Right kidney (tissue), 1 donor: ENCODE measurements around the gene DMRTC2.

Source experiments
- DNase-seq: peaks from one replicate; pipeline ENCODE4 v3.0.0-alpha.2; 2016

The DMRTC2 gene

DNA sequence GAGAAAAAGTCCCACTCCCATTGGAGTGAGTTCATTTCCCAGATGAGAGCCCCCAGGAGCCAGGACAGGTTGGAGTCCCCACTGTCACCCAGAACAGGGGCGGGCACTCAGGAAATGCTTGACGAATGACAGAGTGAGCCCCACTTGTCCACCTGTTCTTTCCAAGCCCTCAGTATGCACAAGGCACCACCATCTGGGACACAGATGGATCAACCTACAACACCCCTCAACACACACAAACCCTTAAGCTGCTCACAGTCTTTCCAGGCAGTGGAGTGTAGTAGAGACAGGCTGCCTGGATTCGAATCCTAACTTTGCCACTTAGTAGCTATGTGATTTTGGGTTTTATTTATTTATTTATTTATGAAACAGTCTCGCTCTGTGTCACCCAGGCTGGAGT lies 46.1 kb downstream of the DMRTC2 start:
- DNase-seq = no peak

- DNase-seq = no peak
Measured at GRCh38 chr19:41892173-41892902, 47.5 kb downstream of the DMRTC2 start.

GRCh38 chr19:41893899-41894298 lies 49.1 kb downstream of the DMRTC2 start:
- no peak for DNase-seq

DNA sequence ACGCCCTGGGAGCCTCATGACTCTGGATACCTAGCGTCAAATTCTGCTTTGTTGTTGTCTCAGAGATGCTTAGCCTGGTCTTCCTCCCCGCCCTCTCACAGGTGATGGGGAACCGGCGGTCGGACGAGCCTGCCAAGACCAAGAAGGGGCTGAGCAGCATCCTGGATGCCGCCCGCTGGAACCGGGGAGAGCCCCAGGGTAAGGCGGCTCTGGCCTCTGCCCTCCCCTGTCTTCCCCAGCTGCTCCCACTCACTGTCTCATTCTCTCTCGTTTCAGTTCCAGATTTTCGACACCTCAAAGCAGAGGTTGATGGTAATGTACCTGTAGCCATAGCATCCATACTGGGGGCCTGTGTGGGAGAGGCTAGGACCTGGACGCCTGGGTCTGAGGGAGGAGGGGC lies 49.5 kb downstream of the DMRTC2 start:
- no peak for DNase-seq

GRCh38 chr19:41895745-41896580 lies 51.1 kb downstream of the DMRTC2 start:
- no peak for DNase-seq

- no peak for DNase-seq
Measured at GRCh38 chr19:41896581-41896942, 51.7 kb downstream of the DMRTC2 start.

GRCh38 chr19:41897181-41897580 lies 52.3 kb downstream of the DMRTC2 start:
- no peak for DNase-seq

- DNase-seq = no peak
Measured at GRCh38 chr19:41897820-41898219, 53.0 kb downstream of the DMRTC2 start.

DNA sequence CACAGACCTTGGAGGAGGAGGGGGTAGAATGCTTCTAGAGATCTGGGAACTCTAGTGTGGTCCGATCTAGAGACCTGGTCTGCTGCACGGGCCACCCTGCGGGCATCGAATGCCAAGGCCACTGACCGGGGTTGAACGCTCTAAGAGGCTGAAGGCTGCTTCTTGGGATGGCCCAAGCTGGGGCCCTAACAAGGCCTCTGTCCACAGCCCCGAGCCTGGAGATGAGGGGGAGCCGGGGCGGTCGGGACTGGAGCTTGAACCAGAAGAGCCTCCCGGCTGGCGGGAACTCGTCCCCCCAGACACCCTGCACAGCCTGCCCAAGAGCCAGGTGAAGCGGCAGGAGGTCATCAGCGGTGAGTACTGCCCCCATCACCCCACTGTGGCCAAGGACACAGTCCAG lies 53.4 kb downstream of the DMRTC2 start:
- no peak for DNase-seq
